ENCODE data around the gene HOXB2.

- TF ChIP-seq POLR2A (IDR thresholded peaks at IDR 0.05): no peak
- TF ChIP-seq CTCF (IDR thresholded peaks at IDR 0.05): no peak
Measured at GRCh38 chr17:48549914-48550501, 5.1 kb upstream of the HOXB2 start.

Data from esophagus squamous epithelium (tissue), 4 donors.